Vagina (tissue), 2 donors: ENCODE data around the gene AGPAT3. TPM values are rescaled to one million over a fixed set of nuclear protein-coding genes. Genes with fewer than 3 reads are reported as not detected.

Experiments
- DNase-seq, 2 donors: peaks; one replicate each; pipeline ENCODE4 v3.0.0-alpha.2; 2017; ENCODE audit errors: extremely low spot score in 2 of 2
- H3K27ac ChIP-seq: fragments of 200-600 bp; sonication (generic); one replicate; pipeline ENCODE4 v1.5.1; 2019
- H3K27me3 ChIP-seq: fragments of 200-600 bp; sonication (generic); one replicate; pipeline ENCODE4 v1.5.1; 2019
- H3K36me3 ChIP-seq, 2 donors: fragments of 200-600 bp; sonication (generic); one replicate each; pipeline ENCODE4 v1.5.1; 2017 to 2019
- H3K4me1 ChIP-seq: fragments of 200-600 bp; sonication (generic); one replicate; pipeline ENCODE4 v1.5.1; 2019
- H3K4me3 ChIP-seq, 2 donors: fragments of 200-600 bp; sonication (generic); 1 replicate in 1 of 2; 2 replicates in 1 of 2; pipeline ENCODE4 v1.5.1; 2016 to 2019
- H3K9me3 ChIP-seq: fragments of 200-600 bp; sonication (generic); one replicate; pipeline ENCODE4 v1.5.1; 2019
- CTCF ChIP-seq, 3 experiments: fragments of 450-650 bp in 2 of 3; fragments of 200-600 bp in 1 of 3; sonication (generic) in 1 of 3; IDR thresholded peaks; one replicate each; pipeline ENCODE4 v1.5.1; 2017 to 2019; ENCODE audit warnings: antibody characterized with exemption in 3 of 3, mild to moderate bottlenecking in 2 of 3, moderate library complexity in 2 of 3
- POLR2A ChIP-seq, 2 donors: fragments of 450-650 bp; IDR thresholded peaks; one replicate each; pipeline ENCODE4 v1.6.1; 2017; ENCODE audit warnings: antibody characterized with exemption in 2 of 2, mild to moderate bottlenecking in 2 of 2, moderate library complexity in 2 of 2
- POLR2AphosphoS5 ChIP-seq, 2 donors: sonication (generic); formaldehyde crosslinking; IDR thresholded peaks; one replicate each; pipeline ENCODE4 v1.9.0; 2017; ENCODE audit warnings: antibody characterized with exemption in 2 of 2, mild to moderate bottlenecking in 2 of 2, low read depth in 1 of 2; ENCODE audit not compliant: insufficient read depth in 1 of 2
- intact Hi-C: fragments of 100-400 bp; cut with DNase I; formaldehyde crosslinking; loops from one replicate; pipeline ENCODE4 v1.15.1; 2023
- total RNA-seq: library from RNA; depleted of rRNA; stranded (reverse); fragments of >200 nt; gene quantifications from one replicate; pipeline ENCODE4 v1.2.3, GENCODE V29; 2016

The AGPAT3 gene
- total RNA-seq, 1 donor from 2014 or later: 34.4 TPM

DNA sequence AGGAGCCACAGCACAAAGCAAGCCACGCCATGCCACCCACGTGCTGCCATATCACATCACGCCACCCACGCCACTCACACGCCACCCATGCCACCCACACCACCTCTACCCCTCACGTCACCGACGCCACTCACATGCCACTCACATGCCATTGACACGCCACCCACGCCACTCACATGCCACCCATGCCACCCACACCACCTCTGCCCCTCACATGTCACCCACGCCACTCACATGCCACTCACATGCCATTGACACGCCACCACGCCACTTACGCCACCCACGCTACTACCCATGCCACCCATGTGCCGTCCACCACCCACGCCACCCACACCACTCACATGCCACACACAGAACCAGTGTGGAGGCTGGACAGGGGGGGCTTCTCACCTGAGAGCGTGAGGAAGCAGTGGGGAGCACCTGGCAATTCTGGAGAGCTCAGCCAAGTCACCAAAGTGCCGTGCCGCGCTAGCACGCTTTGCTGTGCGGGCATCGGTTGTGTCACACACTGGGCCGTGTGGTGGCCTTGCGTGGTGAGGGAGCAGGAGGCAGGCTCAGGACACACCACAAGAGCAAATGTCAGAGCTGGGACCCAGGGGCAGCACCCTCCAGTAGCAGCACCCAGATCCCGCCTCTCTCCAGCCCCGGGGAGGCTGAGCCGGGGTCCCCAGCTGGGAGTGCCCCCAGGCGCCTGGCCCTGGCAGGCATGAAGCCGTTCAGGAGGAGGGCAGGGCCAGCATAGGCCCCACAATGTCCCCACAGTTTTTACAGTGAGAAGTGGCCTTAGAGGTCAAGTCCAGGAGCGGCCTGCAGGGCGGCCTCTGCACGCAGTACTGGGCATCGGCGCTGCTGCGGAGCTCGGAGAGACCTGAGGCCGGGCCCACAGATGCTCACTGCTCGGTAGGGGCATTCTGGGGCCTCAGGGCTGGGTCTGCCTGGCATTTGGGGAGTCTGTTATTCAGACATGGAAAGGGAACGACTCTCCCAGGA, 70.0 kb downstream of the AGPAT3 start:
- H3K27me3 ChIP-seq: no peaks in the 10 kb centered on the region
- H3K27ac ChIP-seq: no peak overlapping the region
- H3K36me3 ChIP-seq: no peaks in the 10 kb centered on the region
- intact Hi-C loops: no loop called here
- no peak overlapping the region for H3K4me3 ChIP-seq
- no peaks in the 10 kb centered on the region for H3K9me3 ChIP-seq
- peaks cover 21% of the 10 kb centered on the region for H3K4me1 ChIP-seq
- TF ChIP-seq POLR2AphosphoS5 (IDR thresholded peaks at IDR 0.05; ENCODE audit: insufficient read depth in 1 of 2, low read depth in 1 of 2) (no peak), POLR2A (IDR thresholded peaks at IDR 0.05) (no peak), CTCF (IDR thresholded peaks at IDR 0.05) (no peak)
- DNase-seq: no peak

DNA sequence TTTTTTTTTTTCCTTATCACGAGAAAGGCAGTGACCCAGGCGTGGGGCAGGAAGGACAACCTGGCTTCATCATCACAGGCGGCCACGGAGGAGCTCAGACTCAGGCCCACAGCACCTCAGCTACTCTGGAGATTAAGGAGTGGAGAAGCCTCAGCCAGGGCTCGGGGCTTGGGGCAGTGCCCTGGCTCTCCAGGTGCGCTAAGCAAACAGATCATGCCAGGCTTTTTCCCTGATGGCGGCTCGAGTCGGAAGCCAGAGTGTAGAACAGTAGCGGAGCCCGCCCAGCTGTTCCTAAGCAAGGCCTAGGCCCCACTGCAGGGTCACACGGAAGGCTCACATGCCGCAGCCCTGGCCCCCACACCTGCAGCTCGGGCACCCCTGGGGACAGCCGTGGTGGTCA, 70.7 kb downstream of the AGPAT3 start:
- intact Hi-C loops: no loop called here
- Histone ChIP-seq H3K4me1 (peaks cover 18% of the 10 kb centered on the region), H3K9me3 (no peaks in the 10 kb centered on the region), H3K36me3 (peaks cover 0 to 6% of the 10 kb centered on the region in 2 donors), H3K27ac (no peak overlapping the region), H3K27me3 (no peaks in the 10 kb centered on the region), H3K4me3 (no peak overlapping the region)
- no peak for DNase-seq
- TF ChIP-seq CTCF (IDR thresholded peaks at IDR 0.05) (no peak), POLR2AphosphoS5 (IDR thresholded peaks at IDR 0.05; ENCODE audit: insufficient read depth in 1 of 2, low read depth in 1 of 2) (no peak), POLR2A (IDR thresholded peaks at IDR 0.05) (no peak)

DNA sequence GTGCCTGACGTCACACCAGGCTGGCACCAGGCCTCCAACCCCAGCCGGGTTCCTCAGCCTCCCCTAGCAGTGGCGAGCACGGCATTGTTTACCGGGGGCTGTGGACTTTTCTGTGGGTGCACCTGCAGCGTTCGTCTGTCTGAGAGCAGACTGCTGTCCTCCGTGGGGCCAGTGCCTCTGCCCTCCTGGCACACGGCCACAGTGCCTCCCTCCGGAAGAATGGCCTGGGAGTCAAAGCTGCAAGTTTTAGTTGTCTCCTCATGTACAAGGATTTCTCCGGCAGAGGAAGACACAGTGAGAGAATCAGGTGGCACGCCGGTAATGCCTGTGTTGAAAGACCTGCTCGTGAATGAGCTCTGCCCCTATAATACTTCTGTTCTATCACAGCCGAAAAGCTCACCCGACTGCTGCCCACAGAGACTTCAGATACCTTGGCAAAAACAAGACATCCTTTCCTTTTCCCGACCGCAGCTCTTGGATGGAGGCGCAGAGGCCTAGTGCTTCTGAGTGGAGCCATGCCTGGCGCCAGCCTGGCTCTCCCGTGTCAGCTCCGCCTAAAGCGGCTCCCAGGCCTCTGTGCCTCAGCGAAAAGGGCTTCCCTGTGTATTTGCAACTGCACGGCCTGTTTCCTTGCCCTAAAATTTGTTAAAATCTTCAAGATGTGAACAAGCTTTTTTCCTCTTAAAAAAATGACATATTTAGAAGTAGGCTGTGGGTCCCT, 71.4 kb downstream of the AGPAT3 start:
- Histone ChIP-seq H3K4me3 (no peak overlapping the region), H3K27me3 (no peaks in the 10 kb centered on the region), H3K9me3 (no peaks in the 10 kb centered on the region), H3K4me1 (peaks cover 18% of the 10 kb centered on the region), H3K36me3 (peaks cover 0 to 7% of the 10 kb centered on the region in 2 donors), H3K27ac (no peak overlapping the region)
- DNase-seq: no peak
- intact Hi-C loops: no loop called here
- no peak for TF ChIP-seq CTCF (IDR thresholded peaks at IDR 0.05)
- TF ChIP-seq POLR2A (IDR thresholded peaks at IDR 0.05): no peak
- no peak for TF ChIP-seq POLR2AphosphoS5 (IDR thresholded peaks at IDR 0.05; ENCODE audit: insufficient read depth in 1 of 2, low read depth in 1 of 2)

- H3K4me1 ChIP-seq: peaks cover 18% of the 10 kb centered on the region
- no peaks in the 10 kb centered on the region for H3K27me3 ChIP-seq
- no peak overlapping the region for H3K27ac ChIP-seq
- H3K9me3 ChIP-seq: no peaks in the 10 kb centered on the region
- H3K36me3 ChIP-seq: peaks cover 0 to 7% of the 10 kb centered on the region in 2 donors
- TF ChIP-seq POLR2AphosphoS5 (IDR thresholded peaks at IDR 0.05; ENCODE audit: insufficient read depth in 1 of 2, low read depth in 1 of 2) (no peak), CTCF (IDR thresholded peaks at IDR 0.05) (no peak), POLR2A (IDR thresholded peaks at IDR 0.05) (no peak)
- intact Hi-C loops: no loop called here
- DNase-seq: no peak
- H3K4me3 ChIP-seq: no peak overlapping the region
Measured at GRCh38 chr21:43937051-43937832, 72.2 kb downstream of the AGPAT3 start.
